WI38 (cell line): ENCODE results near the gene FRK.
"Not testable (repeated sequence)": the region's sequence is repeated elsewhere in the genome, so short reads cannot be mapped to it uniquely, and the experiment has no call there.

Experiments used
- H3K4me3 ChIP-seq: 2 replicates; pipeline ENCODE4 v1.5.1; 2011; ENCODE audit warnings: low read depth, mild to moderate bottlenecking, control low read depth, low read length
- CTCF ChIP-seq: IDR thresholded peaks from 2 replicates; pipeline ENCODE4 v1.5.1; 2012; ENCODE audit warnings: low read depth, mild to moderate bottlenecking, control low read depth, low read length

Gene FRK

DNA sequence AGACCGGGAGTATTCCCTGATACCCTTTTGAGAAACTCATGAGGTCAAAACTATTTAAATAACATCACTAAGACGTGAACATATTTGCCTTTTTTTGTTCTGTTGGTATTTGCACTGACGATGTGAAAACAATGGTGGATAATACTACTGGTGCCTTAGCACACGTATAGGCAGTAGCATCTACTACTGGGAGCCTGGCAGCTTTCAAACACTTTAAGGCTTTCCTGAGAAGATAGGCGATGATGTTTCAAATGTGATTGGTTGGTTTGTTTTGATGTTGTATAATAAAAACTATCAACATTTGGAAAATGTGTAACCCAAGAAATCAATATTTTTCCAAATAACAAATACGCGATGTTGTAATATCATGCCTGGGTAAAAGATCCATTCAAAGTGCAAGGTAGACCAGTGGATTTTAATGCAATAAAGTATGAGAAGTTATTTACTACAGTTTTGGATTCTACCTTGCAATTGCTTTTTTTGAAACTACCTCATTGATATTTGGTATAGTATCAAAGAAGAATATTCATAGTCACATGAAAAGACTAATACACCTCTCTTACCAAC, 166.2 kb downstream of the FRK start:
- no peak overlapping the region for H3K4me3 ChIP-seq
- no peak for TF ChIP-seq CTCF

GRCh38 chr6:115891750-115892149, 168.9 kb downstream of the FRK start:
- TF ChIP-seq CTCF: no peak
- H3K4me3 ChIP-seq: no peak overlapping the region

GRCh38 chr6:115891111-115891669, 169.5 kb downstream of the FRK start:
- H3K4me3 ChIP-seq: no peak overlapping the region
- TF ChIP-seq CTCF: no peak

DNA sequence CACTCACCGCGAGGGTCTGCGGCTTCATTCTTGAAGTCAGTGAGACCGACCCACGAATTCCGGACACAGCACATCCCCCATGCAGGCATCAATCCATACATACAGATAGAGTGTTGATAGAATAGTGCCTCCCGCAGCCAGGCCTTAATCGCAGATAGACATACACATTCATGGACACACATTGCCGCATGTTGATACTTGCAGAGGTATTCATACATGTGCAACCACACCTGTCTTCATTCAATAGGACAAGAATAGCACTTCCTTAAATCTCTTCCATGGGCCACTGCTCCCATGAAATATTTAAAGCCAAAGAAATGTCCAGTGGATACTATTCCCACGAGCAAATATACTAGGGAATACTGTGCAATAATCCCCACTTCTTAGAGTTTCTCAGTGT, 170.5 kb downstream of the FRK start:
- H3K4me3 ChIP-seq: no peak overlapping the region
- no peak for TF ChIP-seq CTCF

DNA sequence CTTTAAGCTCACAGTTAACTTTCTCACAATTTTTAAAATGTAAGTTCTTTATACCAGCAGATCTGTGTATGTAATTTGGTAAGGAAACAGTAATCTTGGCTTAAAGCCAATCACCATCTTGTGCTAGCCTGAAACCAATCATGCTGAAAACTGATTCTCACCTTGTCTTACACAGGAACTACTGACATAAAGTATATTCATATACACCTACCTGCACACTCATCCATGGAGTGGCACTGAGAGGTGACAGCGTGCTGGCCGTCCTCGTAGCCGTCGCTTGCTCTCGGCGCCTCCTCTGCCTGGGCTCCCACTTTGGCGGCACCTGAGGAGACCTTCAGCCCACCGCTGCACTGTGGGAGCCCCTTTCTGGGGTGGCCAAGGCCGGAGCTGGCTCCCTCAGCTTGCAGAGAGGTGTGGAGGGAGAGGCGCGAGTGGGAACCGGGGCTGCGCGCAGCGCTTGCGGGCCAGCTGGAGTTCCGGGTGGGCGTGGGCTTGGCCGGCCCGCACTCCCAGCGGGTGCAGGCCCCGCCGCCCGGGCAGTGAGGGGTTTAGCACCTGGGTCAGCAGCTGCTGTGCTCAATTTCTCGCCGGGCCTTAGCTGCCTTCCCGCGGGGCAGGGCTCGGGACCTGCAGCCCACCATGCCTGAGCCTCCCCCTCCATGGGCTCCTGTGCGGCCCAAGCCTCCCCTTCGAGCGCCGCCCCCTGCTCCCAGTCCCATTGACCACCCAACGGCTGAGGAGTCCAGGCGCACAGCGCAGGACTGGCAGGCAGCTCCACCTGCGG, 171.8 kb downstream of the FRK start:
- not testable (repeated sequence) for H3K4me3 ChIP-seq

GRCh38 chr6:115887891-115888290, 172.8 kb downstream of the FRK start:
- TF ChIP-seq CTCF: no peak
- no peak overlapping the region for H3K4me3 ChIP-seq

GRCh38 chr6:115885636-115886366, 174.9 kb downstream of the FRK start:
- H3K4me3 ChIP-seq: no peak overlapping the region
- no peak for TF ChIP-seq CTCF
